ENCODE measurements around the gene PLAC1. TPM values are rescaled to one million over a fixed set of nuclear protein-coding genes. Genes with fewer than 3 reads are reported as not detected.

Gene PLAC1
- total RNA-seq, 1 experiment from 2014 or later: 0.76 TPM

Other genes with a start within 250 kb of the PLAC1 start
- gene HPRT1, start 198.3 kb downstream of the PLAC1 start, total RNA-seq (2014; rRNA removed; shearing (Covaris generic)): 11.0 and 22.2 TPM in 2 replicates
- gene PABIR2, start 138.7 kb upstream of the PLAC1 start, total RNA-seq (2014; rRNA removed; shearing (Covaris generic)): 29.6 and 37.7 TPM in 2 replicates

Measured in H7 (cell line).